Endothelial cell of umbilical vein (primary cell): Measurements from ENCODE around the gene LARP6. TPM values are rescaled to one million over a fixed set of nuclear protein-coding genes. Genes with fewer than 3 reads are reported as not detected.
A peak's percentile ranks its signal among the peaks of the same experiment; 100 is the strongest.

Experiments used
- BruUV-seq: library from RNA; stranded (reverse); fragments of 400-500 nt; replicated peaks from 2 replicates; lab custom pipeline; 2021; lab: Mats Ljungman, UMichigan
- CTCF ChIA-PET: fragments of 300-600, 350-600 bp; sonication (Branson Sonifier 250); formaldehyde crosslinking; loops from one replicate; lab custom pipeline; 2021; ENCODE audit warnings: antibody characterized with exemption, inconsistent platforms; lab: Charles Lee
- POLR2A ChIA-PET: fragments of 300-600, 350-600 bp; sonication (Branson Sonifier 250); formaldehyde crosslinking; loops from one replicate; lab custom pipeline; 2021; ENCODE audit warnings: antibody characterized with exemption, inconsistent platforms; lab: Charles Lee
- DNase-seq: peaks from one replicate; pipeline ENCODE4 v3.0.0-alpha.2; 2011; ENCODE audit warnings: low read depth, low spot score
- FAIRE-seq: peaks from 2 replicates; lab custom pipeline; 2011; peaks lifted over from hg19 to GRCh38; lab: Jason Lieb, UNC
- H2AFZ ChIP-seq: 2 replicates; pipeline ENCODE4 v1.6.0; 2012; ENCODE audit warnings: low read depth, low read length, control low read depth, inconsistent platforms
- H3K27ac ChIP-seq: 2 replicates; pipeline ENCODE4 v1.5.1; 2011; ENCODE audit warnings: low read depth, mild to moderate bottlenecking, control low read depth, low read length, moderate library complexity; ENCODE audit not compliant: insufficient read depth
- H3K27me3 ChIP-seq, 2 experiments: 2 replicates each; pipeline versions ENCODE4 v1.6.0 to v1.6.1; 2011; ENCODE audit warnings: low read length in 2 of 2, mixed read lengths in 1 of 2; ENCODE audit not compliant: control insufficient read depth in 2 of 2, insufficient read depth in 2 of 2
- H3K36me3 ChIP-seq, 2 experiments: 2 replicates in 1 of 2; 3 replicates in 1 of 2; pipeline ENCODE4 v1.5.1; 2011; ENCODE audit warnings: low read length in 2 of 2, mild to moderate bottlenecking in 1 of 2, moderate library complexity in 1 of 2; ENCODE audit not compliant: control insufficient read depth in 2 of 2, insufficient read depth in 2 of 2; ENCODE audit errors: extremely low read depth in 1 of 2
- H3K4me1 ChIP-seq: 3 replicates; pipeline ENCODE4 v1.5.1; 2011; ENCODE audit warnings: mild to moderate bottlenecking, low read length; ENCODE audit not compliant: control insufficient read depth, insufficient read depth; ENCODE audit errors: extremely low read depth
- H3K4me2 ChIP-seq: 2 replicates; pipeline ENCODE4 v1.6.1; 2011; ENCODE audit warnings: low read length, control low read depth, mixed read lengths; ENCODE audit not compliant: insufficient read depth
- H3K4me3 ChIP-seq, 3 experiments: fragments of 200-600 bp in 1 of 3; sonication (generic), shearing (Covaris generic) in 1 of 3; replicated peaks in 1 of 3; 2 replicates each; pipeline ENCODE4 v1.5.1; 2011 to 2016; ENCODE audit warnings: control low read depth in 3 of 3, low read length in 3 of 3, mild to moderate bottlenecking in 2 of 3, inconsistent platforms in 1 of 3, low read depth in 1 of 3, moderate library complexity in 1 of 3; ENCODE audit not compliant: insufficient read depth in 1 of 3
- H3K79me2 ChIP-seq: 2 replicates; pipeline ENCODE4 v1.6.0; 2012; ENCODE audit warnings: low read length, inconsistent platforms; ENCODE audit not compliant: control insufficient read depth, insufficient read depth
- H3K9ac ChIP-seq: replicated peaks from 2 replicates; pipeline ENCODE3; 2011; ENCODE audit warnings: low read length, control low read depth; ENCODE audit not compliant: insufficient read depth; ENCODE audit errors: extremely low read depth
- H3K9me1 ChIP-seq: replicated peaks from 3 replicates; pipeline ENCODE4 v1.6.0; 2011; ENCODE audit warnings: mild to moderate bottlenecking, low read length; ENCODE audit not compliant: control insufficient read depth, insufficient read depth; ENCODE audit errors: extremely low read depth
- H3K9me3 ChIP-seq: replicated peaks from 2 replicates; pipeline ENCODE4 v1.5.1; 2012; ENCODE audit warnings: low read length, inconsistent platforms; ENCODE audit not compliant: control insufficient read depth, insufficient read depth
- H4K20me1 ChIP-seq: replicated peaks from 2 replicates; pipeline ENCODE3; 2011; ENCODE audit warnings: mild to moderate bottlenecking, low read length; ENCODE audit not compliant: control insufficient read depth, insufficient read depth; ENCODE audit errors: extremely low read depth
- FOS ChIP-seq: IDR thresholded peaks from 2 replicates; pipeline ENCODE4 v1.6.1; 2011; ENCODE audit warnings: mild to moderate bottlenecking, low read length, moderate library complexity, borderline replicate concordance; ENCODE audit not compliant: insufficient read depth
- JUN ChIP-seq: IDR thresholded peaks from 2 replicates; pipeline ENCODE4 v1.6.1; 2011; ENCODE audit warnings: borderline replicate concordance, low read depth; ENCODE audit not compliant: insufficient read length, insufficient read depth
- MYC ChIP-seq: IDR thresholded peaks from one replicate; pipeline ENCODE4 v1.6.1; 2011; ENCODE audit warnings: mild to moderate bottlenecking, low read depth, low read length
- POLR2A ChIP-seq: IDR thresholded peaks from 2 replicates; pipeline ENCODE4 v1.6.1; 2012; ENCODE audit warnings: low read depth, mild to moderate bottlenecking, control low read depth, low read length
- POLR2AphosphoS5 ChIP-seq: IDR thresholded peaks from 2 replicates; pipeline ENCODE4 v1.6.1; 2012; ENCODE audit warnings: low read depth, mild to moderate bottlenecking, control low read depth, low read length, moderate library complexity; ENCODE audit not compliant: insufficient read depth
- dilution Hi-C: fragments of 300-500 bp; cut with MboI; formaldehyde crosslinking; loops from one replicate; pipeline ENCODE4 v1.15.0; 2019; ENCODE audit warnings: low sequenced_read_pairs; ENCODE audit not compliant: extremely low pct_ligation_motif_present
- intact Hi-C: fragments of 100-400 bp; cut with micrococcal nuclease; formaldehyde crosslinking; loops from one replicate; pipeline ENCODE4 v1.10.0; 2022
- polyA plus RNA-seq, 4 experiments: library from polyadenylated mRNA; depleted of rRNA in 3 of 4; stranded (reverse) in 3 of 4; unstranded in 1 of 4; fragments of >200 nt; gene quantifications; 2 replicates each; pipeline versions ENCODE4 v1.2.1 to v1.2.3, GENCODE V29; 2011 to 2012; ENCODE audit warnings: missing spikeins in 1 of 4
- total RNA-seq: library from RNA; stranded (reverse); gene quantifications from 2 replicates; pipeline ENCODE4 v1.2.3, GENCODE V29; 2021
- TF ChIP-seq, protein P1 (sequence below): IDR thresholded peaks from 2 replicates; pipeline ENCODE4 v1.6.1; 2011; ENCODE audit not compliant: insufficient read depth, insufficient read length
- TF ChIP-seq, protein P2 (sequence below), 2 donors: IDR thresholded peaks; 1 replicate in 1 of 2; 2 replicates in 1 of 2; pipeline ENCODE4 v1.5.1; 2011; ENCODE audit warnings: low read length in 2 of 2, mild to moderate bottlenecking in 2 of 2, moderate library complexity in 2 of 2, control low read depth in 1 of 2, inconsistent platforms in 1 of 2, low read depth in 1 of 2; ENCODE audit not compliant: insufficient read depth in 1 of 2; ENCODE audit errors: extremely low read depth in 1 of 2

LARP6 gene
- total and polyA plus RNA-seq, 2 donors (not counting 3 experiments of a cell fraction or from before 2014, with no cell fraction given): 16.9 to 56.2 TPM

DNA sequence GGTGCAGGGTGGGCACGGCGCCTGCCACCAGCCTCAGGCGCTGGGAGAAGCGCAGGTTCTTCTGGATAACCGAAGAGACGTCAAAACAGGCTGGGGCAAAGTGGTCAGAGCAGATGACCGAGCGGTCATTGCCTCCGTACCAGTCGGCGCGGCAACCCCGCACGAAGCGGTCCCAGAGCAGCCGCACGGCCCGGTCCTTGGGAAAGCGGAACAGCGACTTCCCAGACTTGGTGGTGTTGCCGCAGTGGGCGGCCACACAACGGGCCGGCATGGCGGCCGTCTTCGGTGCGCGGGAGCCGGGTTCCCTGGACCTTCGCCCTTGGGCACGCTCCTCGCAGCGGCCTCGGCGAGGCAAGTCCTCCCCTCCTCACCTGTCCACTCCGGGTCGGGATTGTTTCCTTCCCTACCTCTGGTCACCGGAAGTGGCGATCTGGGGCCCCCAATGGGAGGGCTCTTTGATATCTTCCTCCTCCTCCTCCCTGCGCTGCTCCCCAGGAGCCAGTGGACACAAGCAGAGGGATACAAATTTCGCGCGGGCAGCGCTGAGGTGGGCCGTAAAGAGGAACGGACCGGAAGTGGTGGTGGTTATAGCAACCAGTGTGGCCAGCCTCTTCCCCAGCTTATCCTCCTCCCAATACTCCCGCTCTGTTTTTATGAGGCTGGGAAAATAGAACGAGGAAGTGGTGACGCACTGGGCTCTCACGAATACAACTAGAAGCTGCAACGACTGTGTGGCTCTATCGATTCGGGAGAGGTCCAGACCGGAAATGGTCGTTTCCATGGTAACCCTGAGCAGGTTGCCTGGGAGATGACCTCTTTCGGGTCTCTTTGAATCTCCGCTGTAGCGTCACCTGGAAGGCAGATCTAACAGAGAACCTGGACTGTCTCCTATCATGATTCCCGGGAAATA, 38.3 kb upstream of the LARP6 start, which contains the start of the genes LRRC49 and THAP10:
Gene LRRC49, plus strand, starts transcription at position 825 of the 910 bp plus-strand sequence. Its CDS starts 69 bp downstream, at position 894.
Gene THAP10, minus strand, starts transcription at position 432 of the 910 bp plus-strand sequence. Its CDS starts 161 bp downstream, at position 271.
- TSS peak; percentile 62 for BruUV-seq
- Histone ChIP-seq H3K27ac (peak within 1 kb of the TSS; percentile 86), H3K27me3 (no peaks in the 10 kb centered on the region), H4K20me1 (no peaks in the 10 kb centered on the region), H3K4me1 (peaks cover 17% of the 10 kb centered on the region), H3K36me3 (no peaks in the 10 kb centered on the region), H3K4me3 (peak within 1 kb of the TSS; percentile 47 to 81 (median 69)), H3K9ac (peak within 1 kb of the TSS; percentile 88), H3K9me1 (no peaks in the 10 kb centered on the region), H3K4me2 (peak within 1 kb of the TSS; percentile 81), H2AFZ (peak within 1 kb of the TSS; percentile 78), H3K9me3 (no peaks in the 10 kb centered on the region), H3K79me2 (peaks cover 12% of the 10 kb centered on the region)
- intact Hi-C loops (loop anchor here (1.0 to 10.0 kb wide), 8 partner anchors 37 to 493 kb away; partner anchors contain the start of genes LARP6, THSD4 and UACA), dilution Hi-C loops (no loop called here)
- ChIA-PET CTCF (interaction anchor here (0.6 to 2.4 kb wide), 19 partner anchors 10 to 551 kb away, joined by 3 to 14 read pairs (median 4); no protein-coding TSS in a partner anchor), POLR2A (interaction anchor here (1.0 kb wide), 1 partner anchor 38 kb away, joined by 3 read pairs; the partner anchor contains the start of gene LARP6)
- DNase-seq (peak; percentile 98), FAIRE-seq (peak; percentile 92)
- peak; percentile 49 for TF ChIP-seq FOS
- TF ChIP-seq, protein P1, sequence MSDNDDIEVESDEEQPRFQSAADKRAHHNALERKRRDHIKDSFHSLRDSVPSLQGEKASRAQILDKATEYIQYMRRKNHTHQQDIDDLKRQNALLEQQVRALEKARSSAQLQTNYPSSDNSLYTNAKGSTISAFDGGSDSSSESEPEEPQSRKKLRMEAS: no peak
- TF ChIP-seq, protein P2, sequence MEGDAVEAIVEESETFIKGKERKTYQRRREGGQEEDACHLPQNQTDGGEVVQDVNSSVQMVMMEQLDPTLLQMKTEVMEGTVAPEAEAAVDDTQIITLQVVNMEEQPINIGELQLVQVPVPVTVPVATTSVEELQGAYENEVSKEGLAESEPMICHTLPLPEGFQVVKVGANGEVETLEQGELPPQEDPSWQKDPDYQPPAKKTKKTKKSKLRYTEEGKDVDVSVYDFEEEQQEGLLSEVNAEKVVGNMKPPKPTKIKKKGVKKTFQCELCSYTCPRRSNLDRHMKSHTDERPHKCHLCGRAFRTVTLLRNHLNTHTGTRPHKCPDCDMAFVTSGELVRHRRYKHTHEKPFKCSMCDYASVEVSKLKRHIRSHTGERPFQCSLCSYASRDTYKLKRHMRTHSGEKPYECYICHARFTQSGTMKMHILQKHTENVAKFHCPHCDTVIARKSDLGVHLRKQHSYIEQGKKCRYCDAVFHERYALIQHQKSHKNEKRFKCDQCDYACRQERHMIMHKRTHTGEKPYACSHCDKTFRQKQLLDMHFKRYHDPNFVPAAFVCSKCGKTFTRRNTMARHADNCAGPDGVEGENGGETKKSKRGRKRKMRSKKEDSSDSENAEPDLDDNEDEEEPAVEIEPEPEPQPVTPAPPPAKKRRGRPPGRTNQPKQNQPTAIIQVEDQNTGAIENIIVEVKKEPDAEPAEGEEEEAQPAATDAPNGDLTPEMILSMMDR (IDR thresholded peaks at IDR 0.05; ENCODE audit: extremely low read depth in 1 of 2, insufficient read depth in 1 of 2, low read depth in 1 of 2, low read length in 2 of 2): no peak
- no peak for TF ChIP-seq POLR2A
- TF ChIP-seq JUN: peak; percentile 70
- TF ChIP-seq MYC: no peak
- no peak for TF ChIP-seq POLR2AphosphoS5
